VCaP (cell line): Measurements from ENCODE around the gene LTBP2.

Experiments used
- H3K27ac ChIP-seq: fragments of 450-650 bp; 2 replicates; pipeline ENCODE4 v1.5.1; 2017
- CTCF ChIP-seq: fragments of 450-650 bp; conservative IDR thresholded peaks from 2 replicates; pipeline ENCODE4 v1.5.1; 2017; ENCODE audit warnings: mild to moderate bottlenecking, moderate library complexity

LTBP2 gene

GRCh38 chr14:74653386-74654138 lies 41.5 kb upstream of the LTBP2 start:
- TF ChIP-seq CTCF, result no peak
- H3K27ac ChIP-seq, result no peak overlapping the region

- H3K27ac ChIP-seq, result no peak overlapping the region
- no peak for TF ChIP-seq CTCF
These were observed 40.5 kb upstream of the LTBP2 start for GRCh38 chr14:74652541-74652940.

- TF ChIP-seq CTCF, result no peak
- no peak overlapping the region for H3K27ac ChIP-seq
These were observed 39.1 kb upstream of the LTBP2 start for GRCh38 chr14:74650927-74651686.

GRCh38 chr14:74649673-74650072 lies 37.6 kb upstream of the LTBP2 start:
- TF ChIP-seq CTCF, result no peak

DNA sequence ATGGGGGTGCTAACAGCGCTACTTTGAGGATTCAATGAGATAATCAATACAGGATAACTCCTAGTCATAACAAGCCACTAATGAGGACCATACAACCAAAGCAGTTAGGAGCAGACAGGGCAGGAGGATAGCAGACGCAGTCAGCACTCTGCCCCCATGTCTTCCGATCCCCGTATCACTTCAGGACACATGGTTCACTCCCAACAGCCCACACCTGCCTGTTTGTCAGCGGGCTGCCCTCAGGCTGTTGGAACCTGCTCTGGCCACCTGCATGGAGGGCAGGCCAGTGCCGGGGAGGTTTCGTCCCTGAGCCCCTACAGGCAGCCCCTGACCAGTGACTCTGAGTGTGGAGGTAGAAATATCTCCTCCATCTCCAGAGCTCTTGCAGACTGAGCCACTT lies 37.1 kb upstream of the LTBP2 start:
- no peak for TF ChIP-seq CTCF
- no peak overlapping the region for H3K27ac ChIP-seq

More at GRCh38 chr14:74649673-74650072, 37.6 kb upstream of the LTBP2 start:
- no peak overlapping the region for H3K27ac ChIP-seq

GRCh38 chr14:74648601-74649000 lies 36.6 kb upstream of the LTBP2 start:
- no peak overlapping the region for H3K27ac ChIP-seq
- no peak for TF ChIP-seq CTCF

GRCh38 chr14:74647678-74648461 lies 35.8 kb upstream of the LTBP2 start:
- TF ChIP-seq CTCF, result no peak
- H3K27ac ChIP-seq, result no peak overlapping the region
